GM10266 (cell line): Measurements from ENCODE around the gene CDCP2.
"Not testable (repeated sequence)": the region's sequence is repeated elsewhere in the genome, so short reads cannot be mapped to it uniquely, and the experiment has no call there.

Experiments used
- DNase-seq: peaks from one replicate; pipeline ENCODE4 v3.0.0; 2012; ENCODE audit errors: extremely low spot score
- TF ChIP-seq, protein P1 (sequence below): IDR thresholded peaks from 2 replicates; pipeline ENCODE4 v1.5.1; 2012; ENCODE audit warnings: mild to moderate bottlenecking, low read depth; ENCODE audit not compliant: control insufficient read depth, insufficient read depth; ENCODE audit errors: missing control alignments

Gene CDCP2

GRCh38 chr1:54108156-54108555 is 44.6 kb downstream of the CDCP2 start:
- no peak for DNase-seq
- TF ChIP-seq, protein P1, sequence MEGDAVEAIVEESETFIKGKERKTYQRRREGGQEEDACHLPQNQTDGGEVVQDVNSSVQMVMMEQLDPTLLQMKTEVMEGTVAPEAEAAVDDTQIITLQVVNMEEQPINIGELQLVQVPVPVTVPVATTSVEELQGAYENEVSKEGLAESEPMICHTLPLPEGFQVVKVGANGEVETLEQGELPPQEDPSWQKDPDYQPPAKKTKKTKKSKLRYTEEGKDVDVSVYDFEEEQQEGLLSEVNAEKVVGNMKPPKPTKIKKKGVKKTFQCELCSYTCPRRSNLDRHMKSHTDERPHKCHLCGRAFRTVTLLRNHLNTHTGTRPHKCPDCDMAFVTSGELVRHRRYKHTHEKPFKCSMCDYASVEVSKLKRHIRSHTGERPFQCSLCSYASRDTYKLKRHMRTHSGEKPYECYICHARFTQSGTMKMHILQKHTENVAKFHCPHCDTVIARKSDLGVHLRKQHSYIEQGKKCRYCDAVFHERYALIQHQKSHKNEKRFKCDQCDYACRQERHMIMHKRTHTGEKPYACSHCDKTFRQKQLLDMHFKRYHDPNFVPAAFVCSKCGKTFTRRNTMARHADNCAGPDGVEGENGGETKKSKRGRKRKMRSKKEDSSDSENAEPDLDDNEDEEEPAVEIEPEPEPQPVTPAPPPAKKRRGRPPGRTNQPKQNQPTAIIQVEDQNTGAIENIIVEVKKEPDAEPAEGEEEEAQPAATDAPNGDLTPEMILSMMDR: no peak

- DNase-seq: no peak
Observed at GRCh38 chr1:54107131-54107530, 45.7 kb downstream of the CDCP2 start.

DNA sequence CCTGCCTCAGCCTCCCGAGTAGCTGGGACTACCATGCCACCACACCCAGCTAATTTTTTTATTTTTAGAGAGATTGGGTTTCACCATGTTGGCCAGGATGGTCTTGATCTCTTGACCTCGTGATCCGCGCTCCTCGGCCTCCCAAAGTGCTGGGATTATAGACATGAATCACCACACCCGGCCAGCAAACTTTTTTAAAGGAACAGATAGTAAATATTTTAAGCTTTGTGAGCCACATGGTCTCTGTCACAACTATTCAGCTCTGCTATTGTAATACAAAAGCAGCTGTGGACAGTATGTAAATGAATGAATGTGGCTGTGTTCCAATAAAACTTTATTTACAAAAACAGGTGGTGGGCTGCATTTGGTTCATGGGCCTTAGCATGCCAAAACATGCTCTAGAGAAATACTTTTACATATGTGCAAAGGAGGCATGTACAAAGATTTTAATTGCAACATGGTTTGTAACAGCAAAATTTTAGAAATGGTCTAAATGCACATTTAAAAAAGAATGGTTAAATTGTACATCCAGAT is 47.0 kb downstream of the CDCP2 start:
- no peak for DNase-seq
- TF ChIP-seq, protein P1: no peak

More at GRCh38 chr1:54107131-54107530, 45.7 kb downstream of the CDCP2 start:
- TF ChIP-seq, protein P1: no peak

- DNase-seq: no peak
- TF ChIP-seq, protein P1: no peak
Observed at GRCh38 chr1:54105080-54105479, 47.7 kb downstream of the CDCP2 start.

GRCh38 chr1:54104613-54105012 is 48.2 kb downstream of the CDCP2 start:
- not testable (repeated sequence) for DNase-seq

DNA sequence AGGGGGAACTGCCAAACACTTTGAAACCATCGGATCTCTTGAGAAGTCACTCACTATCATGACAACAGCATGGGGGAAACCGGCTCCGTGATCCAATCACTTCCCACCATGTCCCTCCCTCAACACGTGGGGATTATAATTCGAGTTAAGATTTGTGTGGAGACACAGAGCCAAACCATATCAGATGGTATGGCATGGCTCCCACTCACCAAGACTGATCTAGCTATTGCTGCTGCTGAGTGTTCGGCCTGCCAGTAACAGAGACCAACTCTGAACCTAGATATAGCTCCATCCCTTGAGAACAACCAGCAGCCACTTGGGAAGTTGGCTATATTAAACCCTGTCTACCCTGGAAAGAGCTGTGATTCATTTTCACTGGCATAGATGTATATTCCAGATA is 49.4 kb downstream of the CDCP2 start:
- DNase-seq: no peak
- TF ChIP-seq, protein P1: no peak

DNA sequence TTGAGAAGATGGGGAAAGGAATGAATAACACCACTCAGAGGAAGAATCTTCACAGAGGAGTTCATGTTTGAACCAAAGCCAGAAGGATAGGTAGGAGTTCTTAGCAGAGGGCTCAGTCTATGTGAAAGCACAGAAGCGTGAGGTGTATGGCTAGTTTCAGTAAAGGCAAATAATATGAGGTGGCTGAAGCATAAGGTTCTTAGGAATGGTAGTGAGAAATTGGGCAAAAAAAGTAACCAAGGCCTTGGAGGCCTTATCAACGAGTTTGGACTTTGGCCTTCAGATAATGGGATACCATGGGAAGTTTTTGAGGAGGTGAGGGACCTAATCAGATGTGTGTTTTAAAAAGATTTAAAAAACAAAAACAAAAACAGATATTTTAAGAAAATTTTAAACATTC is 52.3 kb downstream of the CDCP2 start:
- no peak for DNase-seq

More for the DNA sequence above, 52.3 kb downstream of the CDCP2 start:
- TF ChIP-seq, protein P1: no peak
